Endothelial cell of umbilical vein (primary cell): ENCODE results near the gene DGKB. TPM values are rescaled to one million over a fixed set of nuclear protein-coding genes. Genes with fewer than 3 reads are reported as not detected.

ENCODE experiments used
- BruUV-seq: library from RNA; stranded (reverse); fragments of 400-500 nt; replicated peaks from 2 replicates; lab custom pipeline; 2021; lab: Mats Ljungman, UMichigan
- CTCF ChIA-PET: fragments of 300-600, 350-600 bp; sonication (Branson Sonifier 250); formaldehyde crosslinking; loops from one replicate; lab custom pipeline; 2021; ENCODE audit warnings: antibody characterized with exemption, inconsistent platforms; lab: Charles Lee
- POLR2A ChIA-PET: fragments of 300-600, 350-600 bp; sonication (Branson Sonifier 250); formaldehyde crosslinking; loops from one replicate; lab custom pipeline; 2021; ENCODE audit warnings: antibody characterized with exemption, inconsistent platforms; lab: Charles Lee
- DNase-seq: peaks from one replicate; pipeline ENCODE4 v3.0.0-alpha.2; 2011; ENCODE audit warnings: low read depth, low spot score
- FAIRE-seq: peaks from 2 replicates; lab custom pipeline; 2011; peaks lifted over from hg19 to GRCh38; lab: Jason Lieb, UNC
- H2AFZ ChIP-seq: 2 replicates; pipeline ENCODE4 v1.6.0; 2012; ENCODE audit warnings: low read depth, low read length, control low read depth, inconsistent platforms
- H3K27ac ChIP-seq: 2 replicates; pipeline ENCODE4 v1.5.1; 2011; ENCODE audit warnings: low read depth, mild to moderate bottlenecking, control low read depth, low read length, moderate library complexity; ENCODE audit not compliant: insufficient read depth
- H3K27me3 ChIP-seq, 2 experiments: 2 replicates each; pipeline versions ENCODE4 v1.6.0 to v1.6.1; 2011; ENCODE audit warnings: low read length in 2 of 2, mixed read lengths in 1 of 2; ENCODE audit not compliant: control insufficient read depth in 2 of 2, insufficient read depth in 2 of 2
- H3K36me3 ChIP-seq, 2 experiments: 2 replicates in 1 of 2; 3 replicates in 1 of 2; pipeline ENCODE4 v1.5.1; 2011; ENCODE audit warnings: low read length in 2 of 2, mild to moderate bottlenecking in 1 of 2, moderate library complexity in 1 of 2; ENCODE audit not compliant: control insufficient read depth in 2 of 2, insufficient read depth in 2 of 2; ENCODE audit errors: extremely low read depth in 1 of 2
- H3K4me1 ChIP-seq: 3 replicates; pipeline ENCODE4 v1.5.1; 2011; ENCODE audit warnings: mild to moderate bottlenecking, low read length; ENCODE audit not compliant: control insufficient read depth, insufficient read depth; ENCODE audit errors: extremely low read depth
- H3K4me2 ChIP-seq: 2 replicates; pipeline ENCODE4 v1.6.1; 2011; ENCODE audit warnings: low read length, control low read depth, mixed read lengths; ENCODE audit not compliant: insufficient read depth
- H3K4me3 ChIP-seq, 3 experiments: fragments of 200-600 bp in 1 of 3; sonication (generic), shearing (Covaris generic) in 1 of 3; replicated peaks in 1 of 3; 2 replicates each; pipeline ENCODE4 v1.5.1; 2011 to 2016; ENCODE audit warnings: control low read depth in 3 of 3, low read length in 3 of 3, mild to moderate bottlenecking in 2 of 3, inconsistent platforms in 1 of 3, low read depth in 1 of 3, moderate library complexity in 1 of 3; ENCODE audit not compliant: insufficient read depth in 1 of 3
- H3K79me2 ChIP-seq: 2 replicates; pipeline ENCODE4 v1.6.0; 2012; ENCODE audit warnings: low read length, inconsistent platforms; ENCODE audit not compliant: control insufficient read depth, insufficient read depth
- H3K9ac ChIP-seq: replicated peaks from 2 replicates; pipeline ENCODE3; 2011; ENCODE audit warnings: low read length, control low read depth; ENCODE audit not compliant: insufficient read depth; ENCODE audit errors: extremely low read depth
- H3K9me1 ChIP-seq: replicated peaks from 3 replicates; pipeline ENCODE4 v1.6.0; 2011; ENCODE audit warnings: mild to moderate bottlenecking, low read length; ENCODE audit not compliant: control insufficient read depth, insufficient read depth; ENCODE audit errors: extremely low read depth
- H3K9me3 ChIP-seq: replicated peaks from 2 replicates; pipeline ENCODE4 v1.5.1; 2012; ENCODE audit warnings: low read length, inconsistent platforms; ENCODE audit not compliant: control insufficient read depth, insufficient read depth
- H4K20me1 ChIP-seq: replicated peaks from 2 replicates; pipeline ENCODE3; 2011; ENCODE audit warnings: mild to moderate bottlenecking, low read length; ENCODE audit not compliant: control insufficient read depth, insufficient read depth; ENCODE audit errors: extremely low read depth
- EZH2 ChIP-seq: IDR thresholded peaks from 2 replicates; pipeline ENCODE4 v1.6.1; 2012; ENCODE audit warnings: borderline replicate concordance, low read depth, mild to moderate bottlenecking, moderate library complexity, low read length, inconsistent platforms; ENCODE audit not compliant: severe bottlenecking
- FOS ChIP-seq: IDR thresholded peaks from 2 replicates; pipeline ENCODE4 v1.6.1; 2011; ENCODE audit warnings: mild to moderate bottlenecking, low read length, moderate library complexity, borderline replicate concordance; ENCODE audit not compliant: insufficient read depth
- GATA2 ChIP-seq: IDR thresholded peaks from 2 replicates; pipeline ENCODE4 v1.7.0; 2011; ENCODE audit warnings: low read depth, mild to moderate bottlenecking, moderate library complexity, mixed read lengths, low read length; ENCODE audit not compliant: insufficient read length, insufficient read depth
- JUN ChIP-seq: IDR thresholded peaks from 2 replicates; pipeline ENCODE4 v1.6.1; 2011; ENCODE audit warnings: borderline replicate concordance, low read depth; ENCODE audit not compliant: insufficient read length, insufficient read depth
- POLR2AphosphoS5 ChIP-seq: IDR thresholded peaks from 2 replicates; pipeline ENCODE4 v1.6.1; 2012; ENCODE audit warnings: low read depth, mild to moderate bottlenecking, control low read depth, low read length, moderate library complexity; ENCODE audit not compliant: insufficient read depth
- dilution Hi-C: fragments of 300-500 bp; cut with MboI; formaldehyde crosslinking; loops from one replicate; pipeline ENCODE4 v1.15.0; 2019; ENCODE audit warnings: low sequenced_read_pairs; ENCODE audit not compliant: extremely low pct_ligation_motif_present
- intact Hi-C: fragments of 100-400 bp; cut with micrococcal nuclease; formaldehyde crosslinking; loops from one replicate; pipeline ENCODE4 v1.10.0; 2022
- polyA plus RNA-seq, 4 experiments: library from polyadenylated mRNA; depleted of rRNA in 3 of 4; stranded (reverse) in 3 of 4; unstranded in 1 of 4; fragments of >200 nt; gene quantifications; 2 replicates each; pipeline versions ENCODE4 v1.2.1 to v1.2.3, GENCODE V29; 2011 to 2012; ENCODE audit warnings: missing spikeins in 1 of 4
- total RNA-seq: library from RNA; stranded (reverse); gene quantifications from 2 replicates; pipeline ENCODE4 v1.2.3, GENCODE V29; 2021
- TF ChIP-seq, protein P1 (sequence below), 2 donors: IDR thresholded peaks; 1 replicate in 1 of 2; 2 replicates in 1 of 2; pipeline ENCODE4 v1.5.1; 2011; ENCODE audit warnings: low read length in 2 of 2, mild to moderate bottlenecking in 2 of 2, moderate library complexity in 2 of 2, control low read depth in 1 of 2, inconsistent platforms in 1 of 2, low read depth in 1 of 2; ENCODE audit not compliant: insufficient read depth in 1 of 2; ENCODE audit errors: extremely low read depth in 1 of 2

DGKB gene
- total and polyA plus RNA-seq, 2 donors (not counting 3 experiments of a cell fraction or from before 2014, with no cell fraction given), result not detected

DNA sequence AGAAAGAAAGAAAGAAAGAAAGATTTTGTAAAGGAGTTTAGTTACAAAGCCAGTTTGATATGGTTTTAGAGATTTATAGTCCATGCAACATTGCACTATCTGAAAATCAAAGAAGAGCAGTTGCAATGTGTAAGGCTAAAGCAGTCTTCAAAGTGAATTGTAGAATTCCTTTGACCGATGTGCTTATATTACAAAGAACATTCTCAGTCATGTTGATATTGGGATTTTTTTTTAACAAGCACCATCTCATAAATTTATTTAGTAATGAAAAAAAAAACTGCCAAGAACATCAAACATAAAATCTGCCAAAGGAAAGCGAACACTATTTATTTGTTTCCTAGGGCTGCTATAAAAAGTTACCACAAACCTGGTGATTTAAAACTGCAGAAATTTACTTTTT, 133.3 kb downstream of the DGKB start:
- intact Hi-C loops (no loop called here), dilution Hi-C loops (no loop called here)
- no peak overlapping the region for H3K9ac ChIP-seq
- no peak overlapping the region for H3K4me3 ChIP-seq
- peaks cover 2% of the 10 kb centered on the region for H3K9me1 ChIP-seq
- ChIA-PET CTCF (no interaction called here), POLR2A (no interaction called here)
- no peak overlapping the region for H2AFZ ChIP-seq
- no peaks in the 10 kb centered on the region for H3K36me3 ChIP-seq
- no peak overlapping the region for H3K27ac ChIP-seq
- TF ChIP-seq, protein P1, sequence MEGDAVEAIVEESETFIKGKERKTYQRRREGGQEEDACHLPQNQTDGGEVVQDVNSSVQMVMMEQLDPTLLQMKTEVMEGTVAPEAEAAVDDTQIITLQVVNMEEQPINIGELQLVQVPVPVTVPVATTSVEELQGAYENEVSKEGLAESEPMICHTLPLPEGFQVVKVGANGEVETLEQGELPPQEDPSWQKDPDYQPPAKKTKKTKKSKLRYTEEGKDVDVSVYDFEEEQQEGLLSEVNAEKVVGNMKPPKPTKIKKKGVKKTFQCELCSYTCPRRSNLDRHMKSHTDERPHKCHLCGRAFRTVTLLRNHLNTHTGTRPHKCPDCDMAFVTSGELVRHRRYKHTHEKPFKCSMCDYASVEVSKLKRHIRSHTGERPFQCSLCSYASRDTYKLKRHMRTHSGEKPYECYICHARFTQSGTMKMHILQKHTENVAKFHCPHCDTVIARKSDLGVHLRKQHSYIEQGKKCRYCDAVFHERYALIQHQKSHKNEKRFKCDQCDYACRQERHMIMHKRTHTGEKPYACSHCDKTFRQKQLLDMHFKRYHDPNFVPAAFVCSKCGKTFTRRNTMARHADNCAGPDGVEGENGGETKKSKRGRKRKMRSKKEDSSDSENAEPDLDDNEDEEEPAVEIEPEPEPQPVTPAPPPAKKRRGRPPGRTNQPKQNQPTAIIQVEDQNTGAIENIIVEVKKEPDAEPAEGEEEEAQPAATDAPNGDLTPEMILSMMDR (IDR thresholded peaks at IDR 0.05; ENCODE audit: extremely low read depth in 1 of 2, insufficient read depth in 1 of 2, low read depth in 1 of 2, low read length in 2 of 2), result no peak
- TF ChIP-seq FOS, result no peak
- TF ChIP-seq JUN, result no peak
- TF ChIP-seq POLR2AphosphoS5, result no peak
- no peak for TF ChIP-seq GATA2
- TF ChIP-seq EZH2, result no peak
- H3K27me3 ChIP-seq, result no peaks in the 10 kb centered on the region
- no peaks in the 10 kb centered on the region for H4K20me1 ChIP-seq
- BruUV-seq, result no TSS peak
- no peaks in the 10 kb centered on the region for H3K79me2 ChIP-seq
- no peaks in the 10 kb centered on the region for H3K9me3 ChIP-seq
- no peak for FAIRE-seq
- peaks cover 2% of the 10 kb centered on the region for H3K4me1 ChIP-seq
- DNase-seq, result no peak
- no peak overlapping the region for H3K4me2 ChIP-seq
